Measurements from ENCODE around the gene SPTLC1. TPM values are rescaled to one million over a fixed set of nuclear protein-coding genes. Genes with fewer than 3 reads are reported as not detected.

SPTLC1 gene
- total RNA-seq, 1 donor from 2014 or later, result 45.9 TPM

DNA sequence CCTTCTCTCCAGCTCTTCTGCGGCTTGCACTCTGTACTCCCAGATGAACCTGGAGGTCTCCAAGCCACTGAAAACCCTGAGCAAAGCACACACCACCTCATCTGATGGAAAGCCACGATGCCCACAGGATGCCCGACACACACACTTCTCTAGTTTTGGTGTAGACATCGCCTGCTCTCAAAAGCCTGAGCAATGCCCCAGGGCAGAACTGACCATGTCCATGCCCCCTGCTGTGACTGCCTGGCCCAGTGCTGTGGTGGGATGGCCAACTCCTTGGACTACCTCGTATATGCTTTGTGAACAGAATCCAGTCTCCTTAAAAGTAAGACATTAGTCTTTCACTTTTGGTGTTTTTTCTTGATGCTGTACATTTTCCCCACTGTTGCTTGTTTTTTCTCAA lies 81.2 kb downstream of the SPTLC1 start:
- Mint-ChIP-seq H3K27ac (ENCODE audit: unreplicated experiment) (no peak overlapping the region), H3K4me1 (ENCODE audit: low read depth, unreplicated experiment) (no peaks in the 10 kb centered on the region), H3K36me3 (ENCODE audit: unreplicated experiment) (peaks cover 14% of the 10 kb centered on the region), H3K27me3 (ENCODE audit: unreplicated experiment) (no peaks in the 10 kb centered on the region), H3K4me3 (ENCODE audit: unreplicated experiment) (no peak overlapping the region), H3K9me3 (ENCODE audit: unreplicated experiment) (peaks cover 3% of the 10 kb centered on the region)
- TF ChIP-seq, protein P1, sequence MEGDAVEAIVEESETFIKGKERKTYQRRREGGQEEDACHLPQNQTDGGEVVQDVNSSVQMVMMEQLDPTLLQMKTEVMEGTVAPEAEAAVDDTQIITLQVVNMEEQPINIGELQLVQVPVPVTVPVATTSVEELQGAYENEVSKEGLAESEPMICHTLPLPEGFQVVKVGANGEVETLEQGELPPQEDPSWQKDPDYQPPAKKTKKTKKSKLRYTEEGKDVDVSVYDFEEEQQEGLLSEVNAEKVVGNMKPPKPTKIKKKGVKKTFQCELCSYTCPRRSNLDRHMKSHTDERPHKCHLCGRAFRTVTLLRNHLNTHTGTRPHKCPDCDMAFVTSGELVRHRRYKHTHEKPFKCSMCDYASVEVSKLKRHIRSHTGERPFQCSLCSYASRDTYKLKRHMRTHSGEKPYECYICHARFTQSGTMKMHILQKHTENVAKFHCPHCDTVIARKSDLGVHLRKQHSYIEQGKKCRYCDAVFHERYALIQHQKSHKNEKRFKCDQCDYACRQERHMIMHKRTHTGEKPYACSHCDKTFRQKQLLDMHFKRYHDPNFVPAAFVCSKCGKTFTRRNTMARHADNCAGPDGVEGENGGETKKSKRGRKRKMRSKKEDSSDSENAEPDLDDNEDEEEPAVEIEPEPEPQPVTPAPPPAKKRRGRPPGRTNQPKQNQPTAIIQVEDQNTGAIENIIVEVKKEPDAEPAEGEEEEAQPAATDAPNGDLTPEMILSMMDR (IDR thresholded peaks at IDR 0.05; ENCODE audit: partially characterized antibody, unreplicated experiment), result no peak
- no peak for DNase-seq

DNA sequence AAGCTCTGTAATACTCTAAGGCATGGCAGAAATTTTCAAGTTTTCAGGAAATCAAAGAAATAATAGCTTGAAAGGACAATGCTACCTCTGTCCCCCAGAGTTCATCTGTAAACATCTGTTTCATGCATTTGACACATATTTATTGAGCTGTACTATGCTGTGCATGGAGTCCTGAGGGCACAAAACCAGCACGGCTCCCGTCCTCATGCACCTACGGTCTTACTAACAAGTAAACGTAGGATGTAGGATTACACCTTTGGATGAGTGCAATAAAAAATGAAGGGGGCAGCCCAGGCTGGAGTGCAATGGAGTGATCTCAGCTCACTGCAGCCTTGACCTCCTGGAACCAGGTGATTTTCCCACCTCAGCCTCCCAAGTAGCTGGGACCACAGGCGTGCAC lies 81.9 kb downstream of the SPTLC1 start:
- TF ChIP-seq, protein P1 (IDR thresholded peaks at IDR 0.05; ENCODE audit: partially characterized antibody, unreplicated experiment), result no peak
- peaks cover 3% of the 10 kb centered on the region for H3K9me3 Mint-ChIP-seq (ENCODE audit: unreplicated experiment)

DNA sequence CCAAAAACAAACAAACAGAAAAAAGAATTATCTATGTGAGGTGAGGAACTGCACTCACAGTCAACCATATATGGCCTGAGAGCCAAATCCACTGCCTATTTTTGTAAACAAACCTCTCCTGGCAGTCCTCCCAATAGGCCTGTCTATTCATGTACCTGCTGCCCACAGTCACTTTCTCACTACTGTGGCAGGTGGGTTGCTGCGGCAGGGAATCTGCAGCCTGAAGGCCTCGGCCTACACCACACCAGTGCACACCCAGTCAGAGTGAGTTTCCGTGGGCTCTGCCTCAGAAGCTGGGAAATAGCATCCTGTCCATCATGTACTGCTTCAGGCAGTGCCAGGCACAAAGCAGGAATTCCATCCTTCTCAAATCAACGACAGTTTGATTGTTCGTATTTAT lies 82.3 kb downstream of the SPTLC1 start:
- no peak overlapping the region for H3K27ac Mint-ChIP-seq (ENCODE audit: unreplicated experiment)
- TF ChIP-seq, protein P1 (IDR thresholded peaks at IDR 0.05; ENCODE audit: partially characterized antibody, unreplicated experiment), result no peak
- no peak for DNase-seq
- H3K9me3 Mint-ChIP-seq (ENCODE audit: unreplicated experiment), result peaks cover 3% of the 10 kb centered on the region
- no peaks in the 10 kb centered on the region for H3K27me3 Mint-ChIP-seq (ENCODE audit: unreplicated experiment)
- no peak overlapping the region for H3K4me3 Mint-ChIP-seq (ENCODE audit: unreplicated experiment)
- peaks cover 10% of the 10 kb centered on the region for H3K36me3 Mint-ChIP-seq (ENCODE audit: unreplicated experiment)
- H3K4me1 Mint-ChIP-seq (ENCODE audit: low read depth, unreplicated experiment), result no peaks in the 10 kb centered on the region

More for the DNA sequence above, 81.9 kb downstream of the SPTLC1 start:
- Mint-ChIP-seq H3K4me1 (ENCODE audit: low read depth, unreplicated experiment) (no peaks in the 10 kb centered on the region), H3K4me3 (ENCODE audit: unreplicated experiment) (no peak overlapping the region), H3K27ac (ENCODE audit: unreplicated experiment) (no peak overlapping the region), H3K36me3 (ENCODE audit: unreplicated experiment) (peaks cover 14% of the 10 kb centered on the region), H3K27me3 (ENCODE audit: unreplicated experiment) (no peaks in the 10 kb centered on the region)
- no peak for DNase-seq

DNA sequence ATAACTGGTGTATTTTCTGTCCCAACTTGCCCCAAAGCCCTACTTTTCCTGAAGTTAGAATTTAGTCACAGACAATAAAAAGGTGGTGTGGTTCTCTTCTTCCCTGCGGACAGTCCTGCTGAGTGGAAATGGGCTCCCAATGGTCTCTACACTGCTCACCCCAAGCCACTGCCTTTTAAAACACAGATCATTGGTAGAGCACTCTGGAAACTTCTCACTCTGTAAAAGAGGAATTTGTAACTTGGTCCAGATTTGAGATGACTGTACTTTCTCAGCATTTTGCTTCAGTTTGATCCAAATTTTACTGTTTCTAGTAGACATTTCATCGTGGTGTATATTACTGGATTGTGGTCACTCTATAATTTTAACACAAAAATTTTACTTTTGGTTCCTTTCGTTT lies 84.8 kb downstream of the SPTLC1 start:
- peaks cover 2% of the 10 kb centered on the region for H3K9me3 Mint-ChIP-seq (ENCODE audit: unreplicated experiment)
- TF ChIP-seq, protein P1 (IDR thresholded peaks at IDR 0.05; ENCODE audit: partially characterized antibody, unreplicated experiment), result no peak
- peaks cover 5% of the 10 kb centered on the region for H3K36me3 Mint-ChIP-seq (ENCODE audit: unreplicated experiment)
- H3K4me3 Mint-ChIP-seq (ENCODE audit: unreplicated experiment), result no peak overlapping the region
- DNase-seq, result no peak
- H3K4me1 Mint-ChIP-seq (ENCODE audit: low read depth, unreplicated experiment), result no peaks in the 10 kb centered on the region
- H3K27me3 Mint-ChIP-seq (ENCODE audit: unreplicated experiment), result no peaks in the 10 kb centered on the region
- H3K27ac Mint-ChIP-seq (ENCODE audit: unreplicated experiment), result no peak overlapping the region

DNA sequence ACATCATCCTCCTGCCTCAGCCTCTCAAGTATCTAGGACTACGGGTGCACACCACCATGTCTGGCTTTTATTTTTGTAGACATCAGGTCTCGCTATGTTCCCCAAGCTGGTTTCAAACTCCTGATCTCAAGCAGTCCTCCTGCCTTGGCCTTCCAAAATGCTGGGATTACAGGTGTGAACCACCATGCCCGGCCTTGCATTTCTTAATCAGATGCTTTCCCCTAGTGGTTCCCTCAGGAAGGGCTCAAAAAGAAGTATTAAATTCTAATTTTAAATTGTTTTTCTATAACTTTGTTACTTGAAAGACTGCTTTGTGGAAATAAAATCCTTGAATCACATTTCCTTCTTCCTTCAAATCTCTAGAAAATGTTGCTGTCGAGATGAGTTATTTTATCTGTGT lies 85.7 kb downstream of the SPTLC1 start:
- peaks cover 5% of the 10 kb centered on the region for H3K36me3 Mint-ChIP-seq (ENCODE audit: unreplicated experiment)
- no peak overlapping the region for H3K27ac Mint-ChIP-seq (ENCODE audit: unreplicated experiment)
- no peaks in the 10 kb centered on the region for H3K4me1 Mint-ChIP-seq (ENCODE audit: low read depth, unreplicated experiment)
- no peak overlapping the region for H3K4me3 Mint-ChIP-seq (ENCODE audit: unreplicated experiment)
- no peaks in the 10 kb centered on the region for H3K27me3 Mint-ChIP-seq (ENCODE audit: unreplicated experiment)
- no peak for DNase-seq
- TF ChIP-seq, protein P1 (IDR thresholded peaks at IDR 0.05; ENCODE audit: partially characterized antibody, unreplicated experiment), result peak; percentile 44
- H3K9me3 Mint-ChIP-seq (ENCODE audit: unreplicated experiment), result peaks cover 2% of the 10 kb centered on the region
